ENCODE data around the gene MOB3B.

MOB3B gene

GRCh38 chr9:27487927-27488326 is 41.7 kb downstream of the MOB3B start:
- no peak overlapping the region for H2BK120ac ChIP-seq (ENCODE audit: insufficient read depth, low read length, poor library complexity)
- peaks cover 4% of the 10 kb centered on the region for H3K79me2 ChIP-seq (ENCODE audit: control insufficient read depth, insufficient read depth, low read length, poor library complexity)
- H3K4me1 ChIP-seq (ENCODE audit: control insufficient read depth in 1 of 2, insufficient read depth in 2 of 2, low read length in 2 of 2): peaks cover 11 to 15% of the 10 kb centered on the region in 2 experiments
- no peak overlapping the region for H4K91ac ChIP-seq (ENCODE audit: low read depth, low read length)
- H2BK12ac ChIP-seq (ENCODE audit: low read length): no peak overlapping the region
- no peak overlapping the region for H3K18ac ChIP-seq (ENCODE audit: low read length)
- H2AFZ ChIP-seq (ENCODE audit: insufficient read depth, low read length, poor library complexity): no peak overlapping the region
- no peak overlapping the region for H3K14ac ChIP-seq (ENCODE audit: low read length)
- peaks cover 8% of the 10 kb centered on the region for H3K79me1 ChIP-seq (ENCODE audit: low read length)
- no CpG with 5 or more reads among the region's 1 CpG for WGBS (ENCODE audit: extremely low coverage, insufficient coverage, insufficient read length)
- peak overlapping the region; percentile 75 for H3K27ac ChIP-seq (ENCODE audit: low read depth, low read length)
- H4K8ac ChIP-seq (ENCODE audit: low read depth, low read length): no peak overlapping the region
- H2AK5ac ChIP-seq (ENCODE audit: low read length): no peak overlapping the region
- H3K23ac ChIP-seq (ENCODE audit: low read length): no peak overlapping the region
- H3K9ac ChIP-seq (ENCODE audit: low read length): no peak overlapping the region
- peak; percentile 78 to 83 for DNase-seq
- H3K4me2 ChIP-seq (ENCODE audit: low read length): peak overlapping the region; percentile 50
- no peak overlapping the region for H4K12ac ChIP-seq (ENCODE audit: low read depth, low read length)
- no peak overlapping the region for H3K4me3 ChIP-seq (ENCODE audit: low read depth, low read length)
- H3K9me3 ChIP-seq (ENCODE audit: insufficient read depth, low read depth, low read length): no peaks in the 10 kb centered on the region
- H3K27me3 ChIP-seq (ENCODE audit: insufficient read depth, low read length): no peaks in the 10 kb centered on the region
- no peak overlapping the region for H3K4ac ChIP-seq (ENCODE audit: low read depth, low read length)
- H3K36me3 ChIP-seq (ENCODE audit: control insufficient read depth in 1 of 2, insufficient read depth in 2 of 2, low read length in 2 of 2): no peaks in the 10 kb centered on the region
- no peak overlapping the region for H2BK5ac ChIP-seq (ENCODE audit: low read depth, low read length, poor library complexity)

GRCh38 chr9:27487128-27487640 is 42.4 kb downstream of the MOB3B start:
- DNase-seq: no peak
- H3K79me1 ChIP-seq (ENCODE audit: low read length): peaks cover 8% of the 10 kb centered on the region
- no peak overlapping the region for H4K12ac ChIP-seq (ENCODE audit: low read depth, low read length)
- peak overlapping the region; percentile 64 for H2AK5ac ChIP-seq (ENCODE audit: low read length)
- H3K4me3 ChIP-seq (ENCODE audit: low read depth, low read length): no peak overlapping the region
- H2BK5ac ChIP-seq (ENCODE audit: low read depth, low read length, poor library complexity): peak overlapping the region; percentile 66
- H3K4ac ChIP-seq (ENCODE audit: low read depth, low read length): peak overlapping the region; percentile 65
- H3K18ac ChIP-seq (ENCODE audit: low read length): peak overlapping the region; percentile 84
- H2BK120ac ChIP-seq (ENCODE audit: insufficient read depth, low read length, poor library complexity): peak overlapping the region; percentile 90
- no peak overlapping the region for H3K4me2 ChIP-seq (ENCODE audit: low read length)
- peak overlapping the region; percentile 92 for H2BK12ac ChIP-seq (ENCODE audit: low read length)
- no peak overlapping the region for H3K9ac ChIP-seq (ENCODE audit: low read length)
- H3K27ac ChIP-seq (ENCODE audit: low read depth, low read length): peak overlapping the region; percentile 75
- H3K36me3 ChIP-seq (ENCODE audit: control insufficient read depth in 1 of 2, insufficient read depth in 2 of 2, low read length in 2 of 2): no peaks in the 10 kb centered on the region
- no peak overlapping the region for H3K23ac ChIP-seq (ENCODE audit: low read length)
- no peak overlapping the region for H2AFZ ChIP-seq (ENCODE audit: insufficient read depth, low read length, poor library complexity)
- H3K79me2 ChIP-seq (ENCODE audit: control insufficient read depth, insufficient read depth, low read length, poor library complexity): peaks cover 4% of the 10 kb centered on the region
- H3K4me1 ChIP-seq (ENCODE audit: control insufficient read depth in 1 of 2, insufficient read depth in 2 of 2, low read length in 2 of 2): peaks cover 11 to 15% of the 10 kb centered on the region in 2 experiments
- no peaks in the 10 kb centered on the region for H3K27me3 ChIP-seq (ENCODE audit: insufficient read depth, low read length)
- no peaks in the 10 kb centered on the region for H3K9me3 ChIP-seq (ENCODE audit: insufficient read depth, low read depth, low read length)
- no CpG with 5 or more reads among the region's 5 CpGs for WGBS (ENCODE audit: extremely low coverage, insufficient coverage, insufficient read length)
- H4K91ac ChIP-seq (ENCODE audit: low read depth, low read length): peak overlapping the region; percentile 66
- peak overlapping the region; percentile 55 for H3K14ac ChIP-seq (ENCODE audit: low read length)
- H4K8ac ChIP-seq (ENCODE audit: low read depth, low read length): peak overlapping the region; percentile 42

GRCh38 chr9:27485158-27485557 is 44.5 kb downstream of the MOB3B start:
- no peak overlapping the region for H2BK5ac ChIP-seq (ENCODE audit: low read depth, low read length, poor library complexity)
- no peak overlapping the region for H4K91ac ChIP-seq (ENCODE audit: low read depth, low read length)
- no peak overlapping the region for H4K12ac ChIP-seq (ENCODE audit: low read depth, low read length)
- H2AK5ac ChIP-seq (ENCODE audit: low read length): no peak overlapping the region
- no peak overlapping the region for H3K18ac ChIP-seq (ENCODE audit: low read length)
- no peak overlapping the region for H3K4me3 ChIP-seq (ENCODE audit: low read depth, low read length)
- H2BK12ac ChIP-seq (ENCODE audit: low read length): no peak overlapping the region
- H3K27me3 ChIP-seq (ENCODE audit: insufficient read depth, low read length): no peaks in the 10 kb centered on the region
- H2BK120ac ChIP-seq (ENCODE audit: insufficient read depth, low read length, poor library complexity): no peak overlapping the region
- no peaks in the 10 kb centered on the region for H3K36me3 ChIP-seq (ENCODE audit: control insufficient read depth in 1 of 2, insufficient read depth in 2 of 2, low read length in 2 of 2)
- no peak overlapping the region for H3K9ac ChIP-seq (ENCODE audit: low read length)
- DNase-seq: no peak
- H3K14ac ChIP-seq (ENCODE audit: low read length): no peak overlapping the region
- no CpG with 5 or more reads among the region's 1 CpG for WGBS (ENCODE audit: extremely low coverage, insufficient coverage, insufficient read length)
- no peak overlapping the region for H3K4me2 ChIP-seq (ENCODE audit: low read length)
- peaks cover 11 to 15% of the 10 kb centered on the region in 2 experiments for H3K4me1 ChIP-seq (ENCODE audit: control insufficient read depth in 1 of 2, insufficient read depth in 2 of 2, low read length in 2 of 2)
- H3K23ac ChIP-seq (ENCODE audit: low read length): no peak overlapping the region
- H2AFZ ChIP-seq (ENCODE audit: insufficient read depth, low read length, poor library complexity): no peak overlapping the region
- no peak overlapping the region for H3K4ac ChIP-seq (ENCODE audit: low read depth, low read length)
- H3K79me2 ChIP-seq (ENCODE audit: control insufficient read depth, insufficient read depth, low read length, poor library complexity): peaks cover 4% of the 10 kb centered on the region
- no peak overlapping the region for H4K8ac ChIP-seq (ENCODE audit: low read depth, low read length)
- H3K9me3 ChIP-seq (ENCODE audit: insufficient read depth, low read depth, low read length): no peaks in the 10 kb centered on the region
- H3K27ac ChIP-seq (ENCODE audit: low read depth, low read length): no peak overlapping the region
- H3K79me1 ChIP-seq (ENCODE audit: low read length): peaks cover 8% of the 10 kb centered on the region

GRCh38 chr9:27483576-27483975 is 46.0 kb downstream of the MOB3B start:
- no peaks in the 10 kb centered on the region for H3K36me3 ChIP-seq (ENCODE audit: control insufficient read depth in 1 of 2, insufficient read depth in 2 of 2, low read length in 2 of 2)
- no CpG with 5 or more reads among the region's 6 CpGs for WGBS (ENCODE audit: extremely low coverage, insufficient coverage, insufficient read length)

More at GRCh38 chr9:27483576-27483975, 46.0 kb downstream of the MOB3B start:
- H2AFZ ChIP-seq (ENCODE audit: insufficient read depth, low read length, poor library complexity): no peak overlapping the region
- H2BK120ac ChIP-seq (ENCODE audit: insufficient read depth, low read length, poor library complexity): no peak overlapping the region
- peaks cover 6% of the 10 kb centered on the region for H3K79me1 ChIP-seq (ENCODE audit: low read length)
- H3K14ac ChIP-seq (ENCODE audit: low read length): no peak overlapping the region
- no peaks in the 10 kb centered on the region for H3K27me3 ChIP-seq (ENCODE audit: insufficient read depth, low read length)
- H2BK12ac ChIP-seq (ENCODE audit: low read length): no peak overlapping the region
- no peak overlapping the region for H3K18ac ChIP-seq (ENCODE audit: low read length)
- H2AK5ac ChIP-seq (ENCODE audit: low read length): no peak overlapping the region
- no peak overlapping the region for H3K4me3 ChIP-seq (ENCODE audit: low read depth, low read length)
- no peak overlapping the region for H3K23ac ChIP-seq (ENCODE audit: low read length)
- no peak for DNase-seq
- H2BK5ac ChIP-seq (ENCODE audit: low read depth, low read length, poor library complexity): no peak overlapping the region
- no peak overlapping the region for H3K9ac ChIP-seq (ENCODE audit: low read length)
- H4K91ac ChIP-seq (ENCODE audit: low read depth, low read length): no peak overlapping the region
- H3K4ac ChIP-seq (ENCODE audit: low read depth, low read length): no peak overlapping the region
- H3K4me1 ChIP-seq (ENCODE audit: control insufficient read depth in 1 of 2, insufficient read depth in 2 of 2, low read length in 2 of 2): peaks cover 9 to 12% of the 10 kb centered on the region in 2 experiments
- no peak overlapping the region for H3K4me2 ChIP-seq (ENCODE audit: low read length)
- no peaks in the 10 kb centered on the region for H3K9me3 ChIP-seq (ENCODE audit: insufficient read depth, low read depth, low read length)
- H3K79me2 ChIP-seq (ENCODE audit: control insufficient read depth, insufficient read depth, low read length, poor library complexity): peaks cover 3% of the 10 kb centered on the region
- no peak overlapping the region for H3K27ac ChIP-seq (ENCODE audit: low read depth, low read length)
- H4K8ac ChIP-seq (ENCODE audit: low read depth, low read length): no peak overlapping the region
- no peak overlapping the region for H4K12ac ChIP-seq (ENCODE audit: low read depth, low read length)

Measured in trophoblast cell (in vitro differentiated cells and primary cell).